GM18502 (cell line): ENCODE results near the gene APEX2.
"Not testable (repeated sequence)": the region's sequence is repeated elsewhere in the genome, so short reads cannot be mapped to it uniquely, and the experiment has no call there.

Source experiments
- ATAC-seq: cut with Tn5 transposase; IDR thresholded peaks from one replicate; pipeline ENCODE4 v1.9.1; 2021; ENCODE audit warnings: mild to moderate bottlenecking; ENCODE audit not compliant: unreplicated experiment, poor library complexity

The APEX2 gene

GRCh38 chrX:55008571-55009358 lies 8.6 kb downstream of the APEX2 start:
- ATAC-seq: no peak

GRCh38 chrX:55011294-55011693 lies 11.1 kb downstream of the APEX2 start:
- ATAC-seq: no peak

GRCh38 chrX:55014897-55015299 lies 14.7 kb downstream of the APEX2 start:
- no peak for ATAC-seq

GRCh38 chrX:55026143-55026542 lies 26.0 kb downstream of the APEX2 start:
- no peak for ATAC-seq

GRCh38 chrX:55026840-55027239 lies 26.7 kb downstream of the APEX2 start:
- no peak for ATAC-seq

GRCh38 chrX:55028040-55028439 lies 27.9 kb downstream of the APEX2 start:
- ATAC-seq: no peak

GRCh38 chrX:55028611-55029010 lies 28.4 kb downstream of the APEX2 start:
- no peak for ATAC-seq

- ATAC-seq: no peak
Observed at GRCh38 chrX:55029291-55029690, 29.1 kb downstream of the APEX2 start.

GRCh38 chrX:55030271-55031205 lies 30.4 kb downstream of the APEX2 start, which contains the start of gene ALAS2:
Gene ALAS2, minus strand, starts transcription at chrX:55030977. Its CDS starts 4,977 bp downstream, at chrX:55026000.
- ATAC-seq: no peak

- ATAC-seq: no peak
Observed at GRCh38 chrX:55033429-55033828, 33.3 kb downstream of the APEX2 start.

GRCh38 chrX:55039471-55039870 lies 39.3 kb downstream of the APEX2 start:
- ATAC-seq: no peak

- no peak for ATAC-seq
Observed at GRCh38 chrX:55041514-55041913, 41.4 kb downstream of the APEX2 start.

GRCh38 chrX:55050599-55050998 lies 50.4 kb downstream of the APEX2 start:
- ATAC-seq: not testable (repeated sequence)

- ATAC-seq: no peak
Observed at GRCh38 chrX:55056820-55057674, 56.9 kb downstream of the APEX2 start.

GRCh38 chrX:55057675-55058249 lies 57.6 kb downstream of the APEX2 start:
- peak; percentile 77 for ATAC-seq
